CD4-positive, CD25-positive, alpha-beta regulatory T cell (primary cell): ENCODE data around the gene FOXP1. TPM values are rescaled to one million over a fixed set of nuclear protein-coding genes. Genes with fewer than 3 reads are reported as not detected.

Source experiments
- ATAC-seq, 2 donors: fragments of 150-1000 bp; cut with Tn5 transposase; one replicate each; pipeline ENCODE4 v1.10.0; 2021; ENCODE audit warnings: low read depth in 2 of 2, moderate number of reproducible peaks in 2 of 2, moderate library complexity in 1 of 2
- DNase-seq, 3 donors: peaks; one replicate each; pipeline versions ENCODE4 v3.0.0 to v3.0.0-alpha.2; 2012 to 2022; ENCODE audit warnings: mixed read lengths in 1 of 3
- H3K27ac ChIP-seq: one replicate; pipeline ENCODE4 v1.7.0; 2013; ENCODE audit warnings: mild to moderate bottlenecking, low read length; ENCODE audit not compliant: insufficient read depth, poor library complexity, severe bottlenecking
- H3K27me3 ChIP-seq: one replicate; pipeline ENCODE4 v1.7.0; 2013; ENCODE audit warnings: low read length; ENCODE audit not compliant: control insufficient read depth, insufficient read depth
- H3K36me3 ChIP-seq: one replicate; pipeline ENCODE4 v1.7.0; 2013; ENCODE audit warnings: mild to moderate bottlenecking, low read length, moderate library complexity; ENCODE audit not compliant: control insufficient read depth, insufficient read depth
- H3K4me1 ChIP-seq: 2 replicates; pipeline ENCODE4 v1.7.0; 2013; ENCODE audit warnings: mild to moderate bottlenecking, low read length; ENCODE audit not compliant: insufficient read depth, control insufficient read depth, poor library complexity, severe bottlenecking
- H3K4me3 ChIP-seq: one replicate; pipeline ENCODE4 v1.7.0; 2013; ENCODE audit warnings: low read depth, mild to moderate bottlenecking, low read length, moderate library complexity
- H3K9me3 ChIP-seq, 2 experiments: 1 replicate in 1 of 2; 2 replicates in 1 of 2; pipeline ENCODE4 v1.7.0; 2013; ENCODE audit warnings: low read length in 2 of 2, mild to moderate bottlenecking in 1 of 2, moderate library complexity in 1 of 2; ENCODE audit not compliant: control insufficient read depth in 2 of 2
- H3K27ac Mint-ChIP-seq, 3 donors: one replicate each; pipeline ENCODE4 v1.8.0; 2020 to 2022; ENCODE audit warnings: mild to moderate bottlenecking in 3 of 3, mixed read lengths in 3 of 3, moderate library complexity in 2 of 3
- H3K27me3 Mint-ChIP-seq: one replicate; pipeline ENCODE4 v1.8.0; 2022; ENCODE audit warnings: mild to moderate bottlenecking, mixed read lengths
- H3K36me3 Mint-ChIP-seq: one replicate; pipeline ENCODE4 v1.8.0; 2020; ENCODE audit warnings: mixed read lengths
- H3K4me1 Mint-ChIP-seq, 4 donors: one replicate each; pipeline ENCODE4 v1.8.0; 2020 to 2022; ENCODE audit warnings: mixed read lengths in 4 of 4, mild to moderate bottlenecking in 1 of 4
- H3K4me3 Mint-ChIP-seq, 4 donors: one replicate each; pipeline ENCODE4 v1.8.0; 2020 to 2022; ENCODE audit warnings: mild to moderate bottlenecking in 4 of 4, mixed read lengths in 4 of 4, moderate library complexity in 3 of 4
- H3K9me3 Mint-ChIP-seq, 7 donors: one replicate each; pipeline ENCODE4 v1.8.0; 2020 to 2022; ENCODE audit warnings: mixed read lengths in 7 of 7, mild to moderate bottlenecking in 3 of 7, moderate library complexity in 2 of 7
- polyA plus RNA-seq, 4 donors: library from polyadenylated mRNA; unstranded; fragments of 300-500 nt; fragmentation: Illumina TruSeq; gene quantifications; one replicate each; pipeline ENCODE4 v1.2.3, GENCODE V29; 2021
- total RNA-seq: library from RNA; stranded (reverse); gene quantifications from one replicate; pipeline ENCODE4 v1.2.3, GENCODE V29; 2022

FOXP1 gene
- total and polyA plus RNA-seq, 5 donors from 2014 or later = 301 to 599 (median 346) TPM

DNA sequence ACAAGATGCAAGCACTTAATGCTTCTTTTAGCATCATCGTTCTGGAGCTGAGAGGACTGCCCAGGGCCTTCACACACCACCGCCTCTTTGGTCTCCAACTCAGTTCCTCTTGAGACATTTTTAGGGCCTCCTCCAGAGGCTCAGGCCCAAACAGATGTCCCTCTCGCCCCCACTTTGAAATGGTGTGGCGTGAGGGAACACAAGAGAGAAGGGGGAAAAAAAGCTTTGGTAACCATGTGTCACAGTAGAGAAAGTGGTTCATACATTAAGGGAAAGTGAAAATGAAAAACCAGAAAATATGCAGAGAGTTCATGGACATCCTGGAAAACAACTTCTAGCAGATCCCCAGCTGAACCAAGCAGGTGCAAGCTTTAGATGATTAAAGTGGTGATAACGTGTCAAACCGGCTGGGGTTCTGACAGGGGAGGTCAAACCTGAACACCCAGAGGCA lies 33.1 kb upstream of the FOXP1 start:
- no peaks in the 10 kb centered on the region for H3K36me3 ChIP-seq
- no peak overlapping the region for H3K27ac ChIP-seq
- peak in 1 of 3 donors; percentile 50 for DNase-seq
- no peak overlapping the region for H3K4me3 ChIP-seq
- Mint-ChIP-seq H3K9me3 (peaks cover 0 to 3% (median 0%) of the 10 kb centered on the region in 7 donors), H3K27me3 (no peaks in the 10 kb centered on the region), H3K4me3 (no peak overlapping the region), H3K36me3 (peaks cover 25% of the 10 kb centered on the region), H3K4me1 (peaks cover 0 to 6% (median 5%) of the 10 kb centered on the region in 4 donors), H3K27ac (no peak overlapping the region)
- no peaks in the 10 kb centered on the region for H3K4me1 ChIP-seq
- H3K9me3 ChIP-seq = peaks cover 0 to 2% of the 10 kb centered on the region in 2 experiments
- ATAC-seq = no peak
- H3K27me3 ChIP-seq = no peaks in the 10 kb centered on the region

GRCh38 chr3:71614869-71615268 lies 31.3 kb upstream of the FOXP1 start:
- Histone ChIP-seq H3K9me3 (peaks cover 0 to 2% of the 10 kb centered on the region in 2 experiments), H3K4me1 (no peaks in the 10 kb centered on the region), H3K36me3 (no peaks in the 10 kb centered on the region), H3K27me3 (no peaks in the 10 kb centered on the region), H3K27ac (no peak overlapping the region), H3K4me3 (no peak overlapping the region)
- peaks cover 22% of the 10 kb centered on the region for H3K36me3 Mint-ChIP-seq
- no peak overlapping the region for H3K27ac Mint-ChIP-seq
- no peaks in the 10 kb centered on the region for H3K27me3 Mint-ChIP-seq
- no peak for DNase-seq
- no peak overlapping the region for H3K4me3 Mint-ChIP-seq
- ATAC-seq = no peak
- peaks cover 0 to 12% (median 5%) of the 10 kb centered on the region in 4 donors for H3K4me1 Mint-ChIP-seq
- peaks cover 0 to 3% (median 0%) of the 10 kb centered on the region in 7 donors for H3K9me3 Mint-ChIP-seq

GRCh38 chr3:71614426-71614825 lies 30.9 kb upstream of the FOXP1 start:
- peaks cover 22% of the 10 kb centered on the region for H3K36me3 Mint-ChIP-seq
- no peak overlapping the region for H3K27ac Mint-ChIP-seq
- no peak for ATAC-seq
- no peak overlapping the region for H3K4me3 ChIP-seq
- no peaks in the 10 kb centered on the region for H3K27me3 Mint-ChIP-seq
- peaks cover 0 to 12% (median 5%) of the 10 kb centered on the region in 4 donors for H3K4me1 Mint-ChIP-seq
- no peak overlapping the region for H3K4me3 Mint-ChIP-seq
- no peaks in the 10 kb centered on the region for H3K4me1 ChIP-seq
- DNase-seq = no peak
- H3K27me3 ChIP-seq = no peaks in the 10 kb centered on the region
- no peak overlapping the region for H3K27ac ChIP-seq
- no peaks in the 10 kb centered on the region for H3K36me3 ChIP-seq
- H3K9me3 Mint-ChIP-seq = peaks cover 0 to 3% (median 0%) of the 10 kb centered on the region in 7 donors
- peaks cover 0 to 2% of the 10 kb centered on the region in 2 experiments for H3K9me3 ChIP-seq

- H3K27me3 Mint-ChIP-seq = no peaks in the 10 kb centered on the region
- no peak overlapping the region for H3K27ac Mint-ChIP-seq
Measured at GRCh38 chr3:71611099-71611498, 27.6 kb upstream of the FOXP1 start.

DNA sequence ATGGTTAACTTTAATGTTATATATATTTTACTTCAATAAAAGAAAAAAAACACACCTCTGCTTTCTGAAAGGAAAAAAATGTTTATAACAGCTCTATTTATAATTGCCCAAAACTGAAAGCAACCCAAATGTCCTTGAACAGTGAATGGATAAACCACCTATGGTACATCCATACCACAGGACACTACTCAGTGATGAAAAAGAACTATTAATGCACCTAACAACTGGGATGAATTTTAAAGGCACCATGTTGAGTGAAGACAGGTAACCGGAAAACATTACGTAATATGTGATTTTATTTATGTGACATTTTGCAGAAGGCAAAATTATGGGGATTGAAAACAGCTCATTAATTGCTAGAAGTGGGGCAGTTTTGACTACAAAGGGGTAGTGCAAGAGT lies 23.8 kb upstream of the FOXP1 start:
- Histone ChIP-seq H3K9me3 (peaks cover 0 to 4% of the 10 kb centered on the region in 2 experiments), H3K4me3 (no peak overlapping the region), H3K27me3 (no peaks in the 10 kb centered on the region), H3K27ac (no peak overlapping the region), H3K36me3 (no peaks in the 10 kb centered on the region), H3K4me1 (no peaks in the 10 kb centered on the region)
- H3K36me3 Mint-ChIP-seq = peaks cover 33% of the 10 kb centered on the region
- no peak for DNase-seq
- H3K9me3 Mint-ChIP-seq = peaks cover 0 to 10% (median 4%) of the 10 kb centered on the region in 7 donors
- peaks cover 0 to 13% (median 0%) of the 10 kb centered on the region in 4 donors for H3K4me1 Mint-ChIP-seq
- no peak for ATAC-seq
- H3K4me3 Mint-ChIP-seq = no peak overlapping the region
- no peak overlapping the region for H3K27ac Mint-ChIP-seq
- no peaks in the 10 kb centered on the region for H3K27me3 Mint-ChIP-seq

More at GRCh38 chr3:71611099-71611498, 27.6 kb upstream of the FOXP1 start:
- Histone ChIP-seq H3K4me1 (no peaks in the 10 kb centered on the region), H3K27ac (no peak overlapping the region), H3K36me3 (no peaks in the 10 kb centered on the region), H3K9me3 (peaks cover 0 to 5% of the 10 kb centered on the region in 2 experiments), H3K4me3 (no peak overlapping the region), H3K27me3 (no peaks in the 10 kb centered on the region)
- Mint-ChIP-seq H3K9me3 (peaks cover 0 to 10% (median 4%) of the 10 kb centered on the region in 7 donors), H3K36me3 (peaks cover 26% of the 10 kb centered on the region), H3K4me3 (no peak overlapping the region), H3K4me1 (peaks cover 0 to 12% (median 0%) of the 10 kb centered on the region in 4 donors)
- ATAC-seq = no peak
- no peak for DNase-seq

DNA sequence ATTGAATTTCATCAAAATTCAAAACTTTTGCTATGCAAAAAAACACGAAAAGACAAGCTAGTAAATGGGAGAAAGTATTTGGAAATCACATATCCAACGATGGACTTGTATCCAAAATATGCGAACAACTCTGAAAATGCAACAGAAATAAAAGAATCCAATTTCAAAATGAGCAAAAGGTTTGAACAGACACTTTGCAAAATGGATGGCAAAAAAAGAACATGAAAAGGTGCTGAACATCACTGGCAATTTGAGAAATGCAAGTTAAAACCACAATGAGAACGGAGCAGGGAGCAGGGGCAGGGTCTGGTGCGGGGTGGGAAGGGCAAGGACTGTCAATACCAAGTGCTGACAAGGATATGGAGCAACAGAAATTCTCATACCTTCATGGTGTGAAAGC lies 23.1 kb upstream of the FOXP1 start:
- DNase-seq = no peak
- no peaks in the 10 kb centered on the region for H3K36me3 ChIP-seq
- Mint-ChIP-seq H3K4me3 (no peak overlapping the region), H3K36me3 (peaks cover 30% of the 10 kb centered on the region), H3K27me3 (peaks cover 5% of the 10 kb centered on the region), H3K9me3 (peaks cover 0 to 9% (median 4%) of the 10 kb centered on the region in 7 donors), H3K4me1 (peaks cover 0 to 13% (median 2%) of the 10 kb centered on the region in 4 donors), H3K27ac (no peak overlapping the region)
- ATAC-seq = no peak
- no peak overlapping the region for H3K27ac ChIP-seq
- no peak overlapping the region for H3K4me3 ChIP-seq
- H3K4me1 ChIP-seq = no peaks in the 10 kb centered on the region
- peaks cover 0 to 4% of the 10 kb centered on the region in 2 experiments for H3K9me3 ChIP-seq
- no peaks in the 10 kb centered on the region for H3K27me3 ChIP-seq

DNA sequence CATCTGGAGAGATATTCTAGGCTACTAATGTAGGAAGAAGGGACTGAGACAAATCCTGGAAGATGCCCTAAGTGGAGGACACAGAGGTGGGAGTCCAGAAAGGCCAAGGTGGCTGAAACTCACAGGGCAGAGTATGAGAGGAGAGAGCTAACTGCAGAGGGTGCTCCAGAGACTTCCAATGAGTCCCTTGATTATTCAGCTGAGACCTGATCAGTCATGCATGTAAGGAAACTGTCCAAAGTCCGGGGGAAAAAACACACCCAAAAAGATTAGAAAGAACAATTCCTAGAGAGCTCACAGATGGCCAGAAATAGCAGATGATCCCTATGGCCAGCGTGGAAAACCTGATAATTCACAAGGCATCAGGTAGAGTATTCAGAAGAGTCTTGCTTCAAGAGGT lies 18.7 kb upstream of the FOXP1 start:
- ATAC-seq (no peak), DNase-seq (no peak)
- Mint-ChIP-seq H3K4me3 (no peak overlapping the region), H3K27ac (no peak overlapping the region), H3K4me1 (peaks cover 8 to 25% (median 11%) of the 10 kb centered on the region in 4 donors), H3K27me3 (peaks cover 5% of the 10 kb centered on the region), H3K9me3 (peaks cover 0 to 4% (median 3%) of the 10 kb centered on the region in 7 donors), H3K36me3 (peaks cover 18% of the 10 kb centered on the region)
- Histone ChIP-seq H3K9me3 (peaks cover 0 to 4% of the 10 kb centered on the region in 2 experiments), H3K4me3 (no peak overlapping the region), H3K36me3 (no peaks in the 10 kb centered on the region), H3K27ac (no peak overlapping the region), H3K4me1 (no peaks in the 10 kb centered on the region), H3K27me3 (no peaks in the 10 kb centered on the region)

DNA sequence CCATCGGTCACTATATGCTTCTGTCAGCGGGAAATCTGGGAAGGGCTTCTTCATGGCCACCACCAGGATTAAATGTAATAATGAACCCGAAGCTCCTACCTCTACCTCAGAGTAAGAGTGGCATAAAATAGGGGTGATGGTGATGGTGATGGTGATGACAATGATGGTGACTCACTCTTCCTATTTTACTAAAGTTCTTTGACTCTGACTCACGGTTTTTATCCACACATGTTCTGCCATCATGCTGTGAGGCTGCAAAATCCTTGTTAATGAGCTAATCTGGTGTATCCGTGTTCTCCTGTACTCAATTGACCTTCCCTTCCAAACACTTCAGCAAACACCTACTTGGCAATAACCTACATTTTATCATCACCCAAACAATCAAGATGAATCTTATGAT lies 18.3 kb upstream of the FOXP1 start:
- H3K4me1 ChIP-seq = no peaks in the 10 kb centered on the region
- no peak overlapping the region for H3K4me3 ChIP-seq
- peaks cover 0 to 3% of the 10 kb centered on the region in 2 experiments for H3K9me3 ChIP-seq
- no peak for ATAC-seq
- no peak overlapping the region for H3K27ac Mint-ChIP-seq
- H3K27me3 ChIP-seq = no peaks in the 10 kb centered on the region
- no peaks in the 10 kb centered on the region for H3K36me3 ChIP-seq
- H3K27me3 Mint-ChIP-seq = peaks cover 5% of the 10 kb centered on the region
- peaks cover 0 to 4% (median 3%) of the 10 kb centered on the region in 7 donors for H3K9me3 Mint-ChIP-seq
- peaks cover 8 to 25% (median 11%) of the 10 kb centered on the region in 4 donors for H3K4me1 Mint-ChIP-seq
- no peak overlapping the region for H3K4me3 Mint-ChIP-seq
- no peak overlapping the region for H3K27ac ChIP-seq
- peaks cover 18% of the 10 kb centered on the region for H3K36me3 Mint-ChIP-seq
- DNase-seq = no peak
